GM20000 (cell line): ENCODE measurements around the gene TTC17.
"Not testable (repeated sequence)": the region's sequence is repeated elsewhere in the genome, so short reads cannot be mapped to it uniquely, and the experiment has no call there.

ENCODE experiments used
- DNase-seq: peaks from one replicate; pipeline ENCODE4 v3.0.0; 2012; ENCODE audit warnings: low spot score
- CTCF ChIP-seq: IDR thresholded peaks from 2 replicates; pipeline ENCODE4 v1.5.1; 2012; ENCODE audit warnings: mild to moderate bottlenecking, control low read depth; ENCODE audit errors: extremely low read depth, missing control alignments

Gene TTC17

DNA sequence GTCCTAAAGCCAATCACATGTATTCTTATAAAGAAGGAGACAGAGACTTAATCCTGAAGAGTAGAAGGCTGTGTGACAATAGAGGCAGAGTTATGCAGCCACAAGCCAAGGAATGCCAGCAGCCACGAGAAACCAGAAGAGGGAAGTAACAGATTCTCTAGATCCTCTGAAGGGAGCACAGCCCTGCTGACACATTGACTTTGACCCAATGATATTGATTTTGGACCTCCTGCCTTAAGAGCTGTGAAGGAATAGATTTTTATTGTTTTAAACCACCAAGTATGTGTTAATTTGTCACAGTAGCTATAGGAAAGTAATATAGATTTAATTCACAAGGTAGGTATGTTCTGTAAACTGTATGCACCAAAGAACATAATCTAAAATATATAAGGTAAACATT, 103.6 kb downstream of the TTC17 start:
- DNase-seq = no peak
- TF ChIP-seq CTCF = no peak

- no peak for TF ChIP-seq CTCF
Measured at GRCh38 chr11:43467958-43468357, 109.2 kb downstream of the TTC17 start.

DNA sequence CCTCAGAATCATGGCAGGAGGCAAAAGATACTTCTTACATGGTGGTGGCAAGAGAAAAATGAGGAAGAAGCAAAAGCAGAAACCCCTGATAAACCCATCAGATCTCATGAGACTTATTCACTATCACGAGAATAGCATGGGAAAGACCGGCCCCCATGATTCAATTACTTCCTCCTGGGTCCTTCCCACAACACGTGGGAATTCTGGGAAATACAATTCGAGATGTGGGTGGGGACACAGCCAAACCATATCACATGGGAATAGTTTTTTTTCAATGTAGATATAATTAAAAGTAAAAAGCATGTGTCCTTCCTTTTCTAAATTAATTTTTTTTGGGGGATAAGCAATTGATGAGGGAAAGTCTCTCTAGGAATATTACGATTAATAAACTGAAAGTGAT, 118.8 kb downstream of the TTC17 start:
- not testable (repeated sequence) for DNase-seq

More at GRCh38 chr11:43467958-43468357, 109.2 kb downstream of the TTC17 start:
- DNase-seq = no peak

- DNase-seq = no peak
- no peak for TF ChIP-seq CTCF
Measured at GRCh38 chr11:43486141-43486540, 127.4 kb downstream of the TTC17 start.

GRCh38 chr11:43489869-43490465, 131.2 kb downstream of the TTC17 start:
- DNase-seq = no peak
- TF ChIP-seq CTCF = no peak

DNA sequence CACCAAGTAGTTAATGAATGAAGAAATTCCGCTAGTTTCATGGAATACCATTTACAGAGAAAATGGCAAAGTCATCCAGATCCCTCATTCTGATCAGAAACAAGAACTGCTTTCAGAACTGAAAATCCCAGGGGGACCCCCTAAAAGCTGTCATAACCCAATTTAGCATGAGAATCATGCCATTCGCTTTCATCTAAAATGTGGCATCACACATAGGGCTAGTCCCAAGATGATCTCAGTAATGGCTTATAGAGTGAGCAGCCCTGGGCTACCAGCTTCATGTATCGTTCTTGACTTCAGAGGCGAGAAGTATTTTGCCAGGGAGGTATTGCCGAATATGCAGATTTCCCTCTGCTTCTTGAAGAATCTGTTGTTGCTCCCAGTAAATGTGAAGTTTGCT, 134.0 kb downstream of the TTC17 start:
- no peak for TF ChIP-seq CTCF
- DNase-seq = no peak

DNA sequence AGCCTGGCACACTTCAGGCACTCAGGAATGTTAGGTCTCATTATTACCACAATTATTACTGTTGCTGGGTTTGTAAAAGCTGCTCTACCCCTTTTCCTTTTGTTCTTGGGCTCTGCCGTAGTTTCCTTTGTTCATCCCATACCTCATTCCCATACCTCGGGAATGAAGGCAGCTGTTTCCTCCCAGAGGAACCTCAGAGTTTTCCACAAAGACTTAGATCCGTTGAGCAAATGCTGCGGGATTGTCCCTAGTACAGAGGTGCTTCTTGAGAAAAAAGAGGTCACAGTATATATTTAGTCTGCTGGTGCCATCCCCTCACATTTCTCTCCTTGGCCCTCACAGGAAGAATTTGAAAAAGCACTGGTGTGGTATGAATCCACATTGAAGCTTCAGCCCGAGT, 134.7 kb downstream of the TTC17 start:
- TF ChIP-seq CTCF = no peak
- no peak for DNase-seq

DNA sequence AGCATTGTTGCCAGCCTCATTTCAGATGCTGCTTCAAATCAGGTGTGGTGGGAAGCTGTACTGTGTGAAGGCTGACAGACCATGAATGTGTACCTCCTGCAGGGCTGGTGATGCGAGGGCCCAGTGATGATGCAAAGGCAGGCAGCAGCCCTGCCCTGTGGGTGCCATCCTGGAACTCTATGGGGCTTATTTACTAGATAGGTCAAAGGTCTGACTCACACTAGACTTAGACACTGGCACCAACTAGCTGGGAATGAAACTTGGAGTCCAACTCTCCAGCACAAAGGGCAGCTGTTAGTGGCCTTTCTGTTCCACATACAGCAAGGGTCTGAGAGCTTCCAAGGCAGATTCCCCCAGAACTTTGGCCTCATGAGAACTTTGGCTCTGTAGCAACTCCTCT, 138.4 kb downstream of the TTC17 start:
- no peak for TF ChIP-seq CTCF

More for the DNA sequence above, 138.4 kb downstream of the TTC17 start:
- DNase-seq = no peak
